K562 (cell line): ENCODE data around the gene POLD1. TPM values are rescaled to one million over a fixed set of nuclear protein-coding genes. Genes with fewer than 3 reads are reported as not detected.

ENCODE experiments used
- ATAC-seq: fragments of 200-7000 bp; cut with Tn5 transposase; 3 replicates; pipeline ENCODE4 v1.9.1; 2020; ENCODE audit warnings: moderate library complexity
- BruUV-seq: library from RNA; stranded (reverse); fragments of 400-500 nt; replicated peaks from 2 replicates; lab custom pipeline; 2021; lab: Mats Ljungman, UMichigan
- CTCF ChIA-PET: fragments of 300-600 bp; formaldehyde crosslinking; extraction: SDS; loops from one replicate; lab custom pipeline; 2021; ENCODE audit warnings: low intra/inter-chr PET ratio; lab: Yijun Ruan, JAX
- POLR2A ChIA-PET: fragments of 300-600, 350-650 bp; sonication (Branson Sonifier 250); formaldehyde crosslinking; extraction: SDS; loops from one replicate; lab custom pipeline; 2021; ENCODE audit warnings: antibody characterized with exemption, inconsistent platforms; lab: Yijun Ruan, JAX
- DNase-seq, 4 experiments: peaks; one replicate each; pipeline versions ENCODE4 v3.0.0 to v3.0.0-alpha.2; 2011 to 2018; ENCODE audit warnings: low spot score in 3 of 4, mixed read lengths in 3 of 4; ENCODE audit errors: extremely low read depth in 1 of 4
- FAIRE-seq: peaks from 2 replicates; lab custom pipeline; 2011; peaks lifted over from hg19 to GRCh38; lab: Jason Lieb, UNC
- H2AFZ ChIP-seq: 2 replicates; pipeline ENCODE4 v1.6.0; 2011; ENCODE audit warnings: low read depth, low read length, control low read depth, inconsistent platforms
- H3K27ac ChIP-seq: fragments of 200-600 bp; 3 replicates; pipeline ENCODE4 v1.8.0; 2011; ENCODE audit warnings: low read depth, mild to moderate bottlenecking, control low read depth, inconsistent platforms, low read length, moderate library complexity, mixed read lengths; ENCODE audit errors: extremely low read depth
- H3K27me3 ChIP-seq, 2 experiments: fragments of 300-600 bp in 1 of 2; 2 replicates in 1 of 2; 3 replicates in 1 of 2; pipeline versions ENCODE4 v1.6.0 to v1.8.0; 2011; ENCODE audit warnings: inconsistent platforms in 2 of 2, low read length in 2 of 2, mild to moderate bottlenecking in 1 of 2, mixed read lengths in 1 of 2, moderate library complexity in 1 of 2; ENCODE audit not compliant: control insufficient read depth in 2 of 2, insufficient read depth in 2 of 2
- H3K36me3 ChIP-seq: fragments of 300-600 bp; 3 replicates; pipeline ENCODE4 v1.8.0; 2011; ENCODE audit warnings: mild to moderate bottlenecking, low read length, inconsistent platforms; ENCODE audit not compliant: control insufficient read depth, insufficient read depth
- H3K4me1 ChIP-seq, 2 experiments: fragments of 200-600 bp in 1 of 2; replicated peaks in 1 of 2; 2 replicates in 1 of 2; 3 replicates in 1 of 2; pipeline versions ENCODE4 v1.5.1 to v1.8.0; 2011; ENCODE audit warnings: inconsistent platforms in 2 of 2, low read length in 2 of 2, mild to moderate bottlenecking in 1 of 2, mixed read lengths in 1 of 2, moderate library complexity in 1 of 2; ENCODE audit not compliant: control insufficient read depth in 2 of 2, insufficient read depth in 2 of 2
- H3K4me2 ChIP-seq: 2 replicates; pipeline ENCODE4 v1.6.1; 2011; ENCODE audit warnings: low read length, control low read depth, inconsistent platforms, mixed read lengths; ENCODE audit not compliant: insufficient read depth
- H3K4me3 ChIP-seq: fragments of 200-600 bp; sonication (generic), shearing (Covaris generic); 2 replicates; pipeline ENCODE4 v1.5.1; 2016; ENCODE audit warnings: control low read depth, inconsistent platforms
- H3K79me2 ChIP-seq: fragments of 200-600 bp; 3 replicates; pipeline ENCODE4 v1.8.0; 2011; ENCODE audit warnings: low read length, inconsistent platforms; ENCODE audit not compliant: control insufficient read depth, insufficient read depth
- H3K9ac ChIP-seq, 2 experiments: 2 replicates each; pipeline versions ENCODE4 v1.6.0 to v1.6.1; 2011; ENCODE audit warnings: low read depth in 2 of 2, low read length in 2 of 2, control low read depth in 1 of 2, inconsistent platforms in 1 of 2, mild to moderate bottlenecking in 1 of 2, mixed read lengths in 1 of 2; ENCODE audit not compliant: insufficient read depth in 1 of 2
- H3K9me1 ChIP-seq: one replicate; pipeline ENCODE4 v1.6.0; 2011; ENCODE audit warnings: inconsistent platforms, mild to moderate bottlenecking, low read length, moderate library complexity; ENCODE audit not compliant: control insufficient read depth, insufficient read depth
- H3K9me3 ChIP-seq: replicated peaks from 2 replicates; pipeline ENCODE4 v1.5.1; 2011; ENCODE audit warnings: low read depth, low read length, inconsistent platforms; ENCODE audit not compliant: control insufficient read depth, insufficient read depth
- H4K20me1 ChIP-seq: replicated peaks from 2 replicates; pipeline ENCODE4 v1.6.1; 2011; ENCODE audit warnings: low read length, inconsistent platforms, mixed read lengths; ENCODE audit not compliant: control insufficient read depth, insufficient read depth
- DEAF1 ChIP-seq: fragments of 450-650 bp; formaldehyde crosslinking; IDR thresholded peaks from 2 replicates; pipeline ENCODE4 v1.4.0; 2020; ENCODE audit warnings: mild to moderate bottlenecking, moderate library complexity
- LEF1 ChIP-seq: fragments of 450-650 bp; IDR thresholded peaks from 2 replicates; pipeline ENCODE4 v1.6.1; 2016; ENCODE audit warnings: mild to moderate bottlenecking
- WHSC1 ChIP-seq: IDR thresholded peaks from one replicate; pipeline ENCODE4 v1.6.1; 2012; ENCODE audit warnings: low read length, control low read depth, inconsistent platforms
- ZFX ChIP-seq: sonication (generic); formaldehyde crosslinking; IDR thresholded peaks from 2 replicates; pipeline ENCODE4 v1.8.0; 2022; ENCODE audit warnings: mild to moderate bottlenecking, missing genetic modification reagents, moderate library complexity
- ZNF217 ChIP-seq: sonication (generic); formaldehyde crosslinking; IDR thresholded peaks from 2 replicates; pipeline ENCODE4 v1.8.0; 2022; ENCODE audit warnings: mild to moderate bottlenecking, missing genetic modification reagents
- ZNF445 ChIP-seq: fragments of 250-450 bp; sonication (Bioruptor Pico); IDR thresholded peaks from 2 replicates; pipeline ENCODE4 v1.4.0; 2020; ENCODE audit warnings: low read depth, mild to moderate bottlenecking, moderate library complexity
- WGBS: fragments of 100-300 bp; shearing (Covaris generic); methylation state at CpG from one replicate; pipeline ENCODE4 v1.1.6; 2016; ENCODE audit warnings: low coverage, mixed read lengths; ENCODE audit not compliant: insufficient coverage; ENCODE audit errors: missing lambda C conversion rate; 5-methylcytosine and 5-hydroxymethylcytosine counted together
- in situ Hi-C: fragments of 300-500 bp; cut with MboI; formaldehyde crosslinking; loops from 4 replicates; pipeline ENCODE4 v1.15.0; 2018; ENCODE audit warnings: inconsistent platforms, mixed read lengths
- intact Hi-C: fragments of 100-400 bp; cut with micrococcal nuclease; formaldehyde crosslinking; loops from 2 replicates; pipeline ENCODE4 v1.14.2; 2022
- polyA plus RNA-seq, 8 experiments: library from polyadenylated mRNA; depleted of rRNA in 4 of 8; stranded (reverse) in 5 of 8; unstranded in 3 of 8; fragments of >200 nt; fragmentation: Nextera tagmentation in 2 of 8; fragmentation: Illumina TruSeq in 1 of 8; extraction: Ambion mirVana in 2 of 8; extraction: Trizol in 1 of 8; gene quantifications; 2 replicates each; pipeline versions ENCODE4 v1.2.1 to v1.2.3, GENCODE V29; 2011 to 2014; ENCODE audit warnings: inconsistent platforms in 1 of 8, missing spikeins in 1 of 8
- total RNA-seq, 7 experiments: library from RNA; depleted of rRNA in 6 of 7; stranded (reverse); fragments of >200 nt in 6 of 7; fragmentation: Illumina TruSeq in 2 of 7; extraction: Trizol in 2 of 7; gene quantifications; 2 replicates each; pipeline versions ENCODE4 v1.2.1 to v1.2.3, GENCODE V29; 2011 to 2021; ENCODE audit warnings: low replicate concordance in 1 of 7

POLD1 gene
- total and polyA plus RNA-seq, 9 of the 15 experiments (the other 6 are each of a cell fraction or from before 2014, with no cell fraction given) = 1.3 to 312 (median 47.8) TPM

- POLR2A ChIA-PET = interaction anchor here (1.1 kb wide), 1 partner anchor 41 kb away, joined by 3 read pairs; no protein-coding TSS in a partner anchor
- CTCF ChIA-PET = no interaction called here
- no peaks in the 10 kb centered on the region for H3K9me3 ChIP-seq
- in situ Hi-C loops = no loop called here
- no peak overlapping the region for H3K4me2 ChIP-seq
- no TSS peak for BruUV-seq
- H3K79me2 ChIP-seq = no peaks in the 10 kb centered on the region
- no peak overlapping the region for H2AFZ ChIP-seq
- ATAC-seq = no peak
- H4K20me1 ChIP-seq = no peaks in the 10 kb centered on the region
- FAIRE-seq = peak; percentile 26
- H3K27ac ChIP-seq = no peak overlapping the region
- TF ChIP-seq ZFX (CRISPR knock-in tag) (no peak), DEAF1 (CRISPR knock-in tag) (no peak), LEF1 (no peak), ZNF445 (CRISPR knock-in tag) (no peak), WHSC1 (no peak), ZNF217 (CRISPR knock-in tag) (no peak)
- H3K4me1 ChIP-seq = peaks cover 6 to 47% of the 10 kb centered on the region in 2 experiments
- no peaks in the 10 kb centered on the region for H3K9me1 ChIP-seq
- H3K9ac ChIP-seq = no peak overlapping the region
- no peaks in the 10 kb centered on the region for H3K27me3 ChIP-seq
- no peak overlapping the region for H3K4me3 ChIP-seq
- 47% methylated on average over 3 of the region's 3 CpGs for WGBS
- H3K36me3 ChIP-seq = peaks cover 19% of the 10 kb centered on the region; the same call in 1 of the 3 replicates
- DNase-seq = no peak
- intact Hi-C loops = no loop called here
These were observed 36.0 kb downstream of the POLD1 start for GRCh38 chr19:50420127-50420526.
